Osteoblast (primary cell): ENCODE results near the gene E2F7. TPM values are rescaled to one million over a fixed set of nuclear protein-coding genes. Genes with fewer than 3 reads are reported as not detected.
A peak's percentile ranks its signal among the peaks of the same experiment; 100 is the strongest.

Experiments
- DNase-seq: peaks from one replicate; pipeline ENCODE4 v3.0.0; 2011; ENCODE audit warnings: low spot score, mixed read lengths; ENCODE audit not compliant: insufficient read length; ENCODE audit errors: missing footprints
- H2AFZ ChIP-seq: 2 replicates; pipeline ENCODE4 v1.6.0; 2011; ENCODE audit warnings: mild to moderate bottlenecking, low read length
- H3K27ac ChIP-seq: 2 replicates; pipeline ENCODE4 v1.5.1; 2011; ENCODE audit warnings: mild to moderate bottlenecking, low read depth, low read length, moderate library complexity
- H3K27me3 ChIP-seq: 2 replicates; pipeline ENCODE4 v1.6.0; 2012; ENCODE audit warnings: mild to moderate bottlenecking, control low read depth, inconsistent platforms, low read length, moderate library complexity; ENCODE audit not compliant: insufficient read depth
- H3K36me3 ChIP-seq: 2 replicates; pipeline ENCODE4 v1.5.1; 2011; ENCODE audit warnings: mild to moderate bottlenecking, low read length, control low read depth, moderate library complexity; ENCODE audit not compliant: insufficient read depth
- H3K4me1 ChIP-seq: 2 replicates; pipeline ENCODE4 v1.5.1; 2011; ENCODE audit warnings: mild to moderate bottlenecking, low read length, control low read depth, moderate library complexity; ENCODE audit not compliant: insufficient read depth
- H3K4me2 ChIP-seq: 2 replicates; pipeline ENCODE4 v1.6.0; 2011; ENCODE audit warnings: mild to moderate bottlenecking, low read length; ENCODE audit not compliant: insufficient read depth
- H3K4me3 ChIP-seq: fragments of 200-600 bp; sonication (generic); 3 replicates; pipeline ENCODE4 v1.5.1; 2012; ENCODE audit warnings: mild to moderate bottlenecking, low read length, inconsistent platforms; ENCODE audit not compliant: insufficient read depth
- H3K79me2 ChIP-seq: 2 replicates; pipeline ENCODE4 v1.6.0; 2012; ENCODE audit warnings: mild to moderate bottlenecking, low read length, control low read depth, inconsistent platforms; ENCODE audit not compliant: insufficient read depth
- H3K9me3 ChIP-seq: 2 replicates; pipeline ENCODE4 v1.5.1; 2011; ENCODE audit warnings: low read depth, low read length, control low read depth
- H4K20me1 ChIP-seq: 2 replicates; pipeline ENCODE4 v1.6.0; 2012; ENCODE audit warnings: mild to moderate bottlenecking, low read length, control low read depth; ENCODE audit not compliant: insufficient read depth
- total RNA-seq: library from RNA; depleted of rRNA; stranded (reverse); fragments of >200 nt; gene quantifications from 2 replicates; pipeline ENCODE4 v1.2.3, GENCODE V29; 2012
- TF ChIP-seq, protein P1 (sequence below): IDR thresholded peaks from 2 replicates; pipeline ENCODE4 v1.5.1; 2011; ENCODE audit warnings: mild to moderate bottlenecking, low read depth, low read length, moderate library complexity; ENCODE audit errors: extremely low read depth

E2F7 gene
- total RNA-seq, 1 donor: 13.4 TPM

GRCh38 chr12:77087427-77087826, 22.1 kb upstream of the E2F7 start:
- DNase-seq: peak; percentile 78
- Histone ChIP-seq H2AFZ (peak overlapping the region; percentile 33), H3K36me3 (no peaks in the 10 kb centered on the region), H3K27ac (peak overlapping the region; percentile 30), H3K4me2 (peak overlapping the region; percentile 31), H3K27me3 (no peaks in the 10 kb centered on the region), H4K20me1 (no peaks in the 10 kb centered on the region), H3K4me1 (peaks cover 8% of the 10 kb centered on the region), H3K79me2 (no peaks in the 10 kb centered on the region), H3K9me3 (no peaks in the 10 kb centered on the region), H3K4me3 (no peak overlapping the region)
- TF ChIP-seq, protein P1, sequence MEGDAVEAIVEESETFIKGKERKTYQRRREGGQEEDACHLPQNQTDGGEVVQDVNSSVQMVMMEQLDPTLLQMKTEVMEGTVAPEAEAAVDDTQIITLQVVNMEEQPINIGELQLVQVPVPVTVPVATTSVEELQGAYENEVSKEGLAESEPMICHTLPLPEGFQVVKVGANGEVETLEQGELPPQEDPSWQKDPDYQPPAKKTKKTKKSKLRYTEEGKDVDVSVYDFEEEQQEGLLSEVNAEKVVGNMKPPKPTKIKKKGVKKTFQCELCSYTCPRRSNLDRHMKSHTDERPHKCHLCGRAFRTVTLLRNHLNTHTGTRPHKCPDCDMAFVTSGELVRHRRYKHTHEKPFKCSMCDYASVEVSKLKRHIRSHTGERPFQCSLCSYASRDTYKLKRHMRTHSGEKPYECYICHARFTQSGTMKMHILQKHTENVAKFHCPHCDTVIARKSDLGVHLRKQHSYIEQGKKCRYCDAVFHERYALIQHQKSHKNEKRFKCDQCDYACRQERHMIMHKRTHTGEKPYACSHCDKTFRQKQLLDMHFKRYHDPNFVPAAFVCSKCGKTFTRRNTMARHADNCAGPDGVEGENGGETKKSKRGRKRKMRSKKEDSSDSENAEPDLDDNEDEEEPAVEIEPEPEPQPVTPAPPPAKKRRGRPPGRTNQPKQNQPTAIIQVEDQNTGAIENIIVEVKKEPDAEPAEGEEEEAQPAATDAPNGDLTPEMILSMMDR: no peak

GRCh38 chr12:77082021-77082420, 16.7 kb upstream of the E2F7 start:
- Histone ChIP-seq H3K4me2 (no peak overlapping the region), H3K4me3 (no peak overlapping the region), H2AFZ (peak overlapping the region; percentile 6), H3K4me1 (no peaks in the 10 kb centered on the region), H3K36me3 (no peaks in the 10 kb centered on the region), H3K9me3 (no peaks in the 10 kb centered on the region), H4K20me1 (no peaks in the 10 kb centered on the region), H3K79me2 (no peaks in the 10 kb centered on the region), H3K27me3 (no peaks in the 10 kb centered on the region), H3K27ac (no peak overlapping the region)
- TF ChIP-seq, protein P1: no peak
- DNase-seq: no peak

GRCh38 chr12:77079631-77080030, 14.3 kb upstream of the E2F7 start:
- H3K4me2 ChIP-seq: no peak overlapping the region
- H3K9me3 ChIP-seq: no peaks in the 10 kb centered on the region
- H3K79me2 ChIP-seq: no peaks in the 10 kb centered on the region
- H3K27me3 ChIP-seq: no peaks in the 10 kb centered on the region
- DNase-seq: no peak
- TF ChIP-seq, protein P1: no peak
- H3K36me3 ChIP-seq: no peaks in the 10 kb centered on the region
- H4K20me1 ChIP-seq: no peaks in the 10 kb centered on the region
- H3K4me3 ChIP-seq: no peak overlapping the region
- H3K4me1 ChIP-seq: no peaks in the 10 kb centered on the region
- no peak overlapping the region for H3K27ac ChIP-seq
- H2AFZ ChIP-seq: no peak overlapping the region

DNA sequence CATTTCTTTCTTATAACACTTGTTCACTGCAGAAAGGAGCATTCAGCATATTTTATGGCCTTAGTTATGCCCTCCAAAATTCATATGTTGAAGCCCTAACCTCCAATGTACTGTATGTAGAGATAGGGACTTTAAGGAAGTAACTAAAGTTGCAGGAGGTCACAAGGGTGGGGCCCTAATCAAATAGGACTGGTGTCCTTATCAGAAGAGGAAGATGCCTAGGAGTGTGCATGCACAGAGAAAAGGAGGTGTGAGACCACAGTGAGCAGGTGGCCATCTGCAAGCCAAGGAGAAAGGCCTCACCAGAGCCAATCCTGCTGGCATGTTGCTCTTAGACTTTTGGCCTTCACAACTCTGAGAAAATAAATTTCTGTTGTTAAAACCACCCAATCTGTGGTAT, 12.9 kb upstream of the E2F7 start:
- TF ChIP-seq, protein P1: no peak
- H4K20me1 ChIP-seq: no peaks in the 10 kb centered on the region

More for the DNA sequence above, 12.9 kb upstream of the E2F7 start:
- Histone ChIP-seq H3K79me2 (no peaks in the 10 kb centered on the region), H3K36me3 (no peaks in the 10 kb centered on the region), H3K9me3 (no peaks in the 10 kb centered on the region), H3K27me3 (no peaks in the 10 kb centered on the region), H3K4me1 (no peaks in the 10 kb centered on the region), H3K4me2 (no peak overlapping the region), H2AFZ (no peak overlapping the region), H3K4me3 (no peak overlapping the region), H3K27ac (no peak overlapping the region)
- no peak for DNase-seq
